Stimulated activated CD4-positive, alpha-beta T cell treated with anti-CD3 and anti-CD28 coated beads, Interleukin-2, amount 100 ng/mL, for 4 hours (primary cell): ENCODE results near the gene RASSF5.
"Not testable (repeated sequence)": the region's sequence is repeated elsewhere in the genome, so short reads cannot be mapped to it uniquely, and the experiment has no call there.

ENCODE experiments used
- DNase-seq: peaks from one replicate; pipeline ENCODE4 v3.0.0-alpha.2; 2020; ENCODE audit warnings: low read depth

RASSF5 gene

GRCh38 chr1:206570529-206570928 is 63.2 kb downstream of the RASSF5 start:
- no peak for DNase-seq

DNA sequence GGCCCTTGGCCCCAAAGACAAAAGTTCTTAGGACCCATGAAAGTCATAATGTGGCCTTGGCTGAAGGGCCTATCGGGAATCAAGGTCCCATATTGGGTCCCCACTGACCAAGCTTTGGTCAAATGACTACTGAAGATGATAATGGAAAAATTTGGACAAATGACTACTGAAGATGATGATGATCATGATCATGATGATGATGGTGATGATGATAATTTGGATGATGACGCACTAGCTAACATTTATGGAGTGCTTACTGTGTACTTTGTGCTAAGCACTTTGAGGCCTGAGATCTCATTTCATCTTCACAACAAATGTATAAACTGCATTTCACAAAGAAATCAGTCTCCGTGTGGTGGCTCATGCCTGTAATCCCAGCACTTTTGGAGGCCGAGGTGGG is 65.5 kb downstream of the RASSF5 start:
- DNase-seq: no peak

- DNase-seq: no peak
Measured at GRCh38 chr1:206573319-206573718, 66.0 kb downstream of the RASSF5 start.

DNA sequence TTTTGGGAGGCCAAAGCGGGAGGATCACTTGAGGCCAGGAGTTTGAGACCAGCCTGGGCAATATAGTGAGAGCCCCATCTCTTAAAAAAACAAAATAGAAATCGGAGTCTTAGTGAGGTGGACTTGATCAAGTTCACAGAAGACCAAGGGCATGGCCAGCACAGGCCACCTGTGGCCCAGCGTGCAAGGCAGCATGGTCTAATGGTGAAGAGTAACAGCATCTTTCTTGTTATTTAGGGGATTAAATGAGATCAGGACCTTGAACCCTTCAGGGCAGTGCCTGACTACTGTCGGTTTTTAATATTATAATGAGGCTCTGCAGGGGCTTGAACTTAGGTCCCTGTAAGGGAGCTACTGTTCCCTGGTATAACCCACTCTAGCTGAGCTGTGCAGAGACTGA is 66.4 kb downstream of the RASSF5 start:
- DNase-seq: no peak

GRCh38 chr1:206575165-206575893 is 68.0 kb downstream of the RASSF5 start:
- no peak for DNase-seq

DNA sequence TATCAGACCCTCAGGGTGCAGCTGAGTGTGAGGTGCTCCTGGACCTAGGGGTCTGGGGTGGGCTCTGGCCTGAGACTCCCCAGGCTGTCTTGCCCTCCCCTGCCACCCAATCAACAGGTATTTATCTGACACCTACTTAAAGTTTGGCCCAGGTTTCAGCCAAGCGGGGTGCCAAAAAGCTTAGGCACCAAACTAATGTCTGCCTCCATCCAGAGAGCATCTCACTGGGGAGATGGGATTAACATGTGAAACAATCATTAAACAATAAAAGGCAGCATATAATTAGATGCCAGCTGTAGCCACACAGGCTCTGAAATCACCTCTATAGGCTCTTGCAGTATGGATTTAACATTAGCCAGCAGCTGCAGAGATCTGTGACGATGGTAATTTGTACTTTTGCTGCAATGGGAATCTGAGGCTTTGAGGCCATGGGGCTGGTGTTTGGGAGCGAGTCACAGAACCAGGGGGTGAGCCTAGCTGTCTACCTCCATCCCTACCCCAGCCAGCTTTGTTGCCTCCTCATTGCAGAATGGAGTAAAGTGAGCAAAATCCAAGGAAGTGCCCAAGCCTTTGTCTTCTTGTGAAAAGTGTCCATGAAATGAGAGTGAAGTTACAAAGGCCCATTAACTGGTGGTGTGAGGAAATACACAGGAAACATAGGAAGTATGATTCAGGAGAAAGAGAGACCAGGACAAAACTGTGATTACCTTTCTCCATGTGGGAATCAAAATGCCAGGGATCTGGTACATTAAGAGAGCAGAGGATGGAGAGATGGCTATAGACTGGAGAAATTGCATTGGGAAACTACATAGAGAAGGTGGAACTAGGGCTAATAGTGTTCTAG is 68.8 kb downstream of the RASSF5 start:
- no peak for DNase-seq

GRCh38 chr1:206577626-206578025 is 70.3 kb downstream of the RASSF5 start:
- no peak for DNase-seq

GRCh38 chr1:206578068-206578977 is 71.0 kb downstream of the RASSF5 start:
- DNase-seq: no peak

DNA sequence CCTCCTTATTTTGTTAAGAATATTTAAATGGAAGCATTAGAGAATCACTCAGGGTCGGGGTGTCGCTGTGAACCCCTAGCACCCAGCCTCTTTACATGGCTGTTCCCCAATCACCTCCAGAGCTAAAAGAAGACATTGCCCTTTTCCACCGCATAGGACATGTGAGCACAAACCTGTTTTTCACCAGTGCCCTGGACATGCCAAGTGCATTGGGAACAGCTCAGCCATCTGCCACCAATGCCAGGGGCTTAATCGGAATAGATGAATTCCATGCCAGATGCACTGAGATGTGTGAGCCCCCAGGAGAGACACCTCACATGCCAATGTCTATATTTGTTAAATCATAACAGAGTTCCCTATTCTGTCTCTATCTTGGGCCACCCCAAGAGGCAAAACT is 71.6 kb downstream of the RASSF5 start:
- no peak for DNase-seq

GRCh38 chr1:206579747-206580437 is 72.6 kb downstream of the RASSF5 start:
- DNase-seq: peak; percentile 81

DNA sequence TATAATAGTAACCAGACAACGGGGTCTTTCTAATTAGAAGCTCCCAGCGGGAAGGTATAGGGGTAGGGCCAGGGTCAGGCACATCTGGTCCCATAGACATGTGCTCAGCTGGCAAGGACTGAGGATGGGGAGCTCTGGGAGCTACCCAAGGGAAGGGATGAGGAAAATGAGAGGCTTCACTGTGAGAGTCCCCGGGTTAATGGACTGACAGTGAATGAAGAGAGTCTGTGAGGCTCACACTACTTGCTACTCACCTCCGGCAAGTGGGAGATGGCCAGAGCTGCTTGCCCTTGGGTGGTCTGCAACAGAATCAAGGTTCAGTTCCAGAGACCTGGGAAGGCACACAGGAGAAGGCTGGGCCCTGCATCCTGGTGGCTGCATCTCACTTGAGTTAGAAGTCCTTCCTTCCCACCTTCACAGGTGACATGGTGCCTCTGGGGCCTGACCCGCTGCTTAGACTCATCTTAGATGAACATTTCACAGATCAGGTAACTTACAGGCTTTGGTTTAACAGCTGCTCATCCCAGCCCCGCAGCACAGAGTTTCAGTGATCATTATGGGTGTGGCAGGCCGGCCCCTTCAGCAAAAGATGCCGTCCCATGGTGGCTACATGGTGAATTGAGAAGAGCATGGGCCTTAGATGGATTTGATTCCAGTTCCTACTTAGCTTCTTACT is 73.2 kb downstream of the RASSF5 start:
- DNase-seq: no peak

GRCh38 chr1:206581114-206581497 is 73.8 kb downstream of the RASSF5 start:
- not testable (repeated sequence) for DNase-seq

DNA sequence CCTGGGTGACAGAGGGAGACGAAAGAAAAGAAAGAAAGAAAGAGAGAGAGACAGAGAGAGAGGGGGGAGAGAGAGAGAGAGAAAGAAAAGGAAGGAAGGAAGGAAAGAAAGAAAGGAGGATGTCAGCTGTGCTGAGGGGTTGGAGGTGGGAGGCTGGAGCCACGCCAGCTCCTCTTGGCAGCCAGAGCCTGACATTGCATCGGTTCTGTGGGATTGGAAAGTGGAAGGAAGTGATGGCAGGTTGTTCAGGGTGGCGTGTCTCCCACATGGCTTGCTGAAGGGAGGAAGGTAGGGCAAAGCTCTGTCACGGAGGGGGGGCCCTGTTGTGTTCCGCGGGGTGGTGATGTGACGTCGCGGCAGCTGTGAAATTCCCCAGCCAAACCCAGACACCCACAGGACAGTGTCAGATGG is 74.2 kb downstream of the RASSF5 start:
- DNase-seq: peak; percentile 86

GRCh38 chr1:206582537-206582936 is 75.2 kb downstream of the RASSF5 start:
- DNase-seq: no peak

DNA sequence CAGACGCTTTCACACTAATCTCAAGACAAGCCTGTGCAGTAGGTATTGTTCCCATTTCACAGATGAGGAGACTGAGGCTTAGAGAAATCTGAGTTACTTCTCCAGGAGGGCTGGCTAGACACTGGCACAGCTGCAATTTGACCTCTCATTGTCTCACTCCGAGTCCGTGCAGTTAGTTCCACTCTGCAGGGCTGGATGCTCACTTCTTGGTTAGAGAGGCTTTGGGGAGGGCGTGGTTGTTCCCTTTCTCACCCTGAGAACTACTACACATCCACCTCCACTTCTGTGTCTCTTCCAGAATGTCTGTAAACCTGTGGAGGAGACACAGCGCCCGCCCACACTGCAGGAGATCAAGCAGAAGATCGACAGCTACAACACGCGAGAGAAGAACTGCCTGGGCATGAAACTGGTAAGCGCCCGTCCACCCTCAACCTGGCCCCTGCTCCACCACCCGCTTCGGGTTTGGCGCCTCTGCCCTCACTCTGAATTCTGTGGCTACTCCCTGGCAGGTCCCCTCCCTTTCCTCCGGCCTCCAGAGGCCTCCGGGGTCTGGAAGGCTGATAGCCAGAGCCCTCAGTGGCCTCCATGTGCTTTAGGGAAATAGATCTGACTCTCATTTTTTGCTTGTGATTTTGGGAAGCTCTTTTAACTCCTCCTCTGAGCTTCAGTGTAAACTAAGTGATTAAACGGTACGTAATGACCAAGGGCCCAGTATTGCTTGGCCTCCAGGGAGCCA is 75.8 kb downstream of the RASSF5 start:
- peak; percentile 62 for DNase-seq

DNA sequence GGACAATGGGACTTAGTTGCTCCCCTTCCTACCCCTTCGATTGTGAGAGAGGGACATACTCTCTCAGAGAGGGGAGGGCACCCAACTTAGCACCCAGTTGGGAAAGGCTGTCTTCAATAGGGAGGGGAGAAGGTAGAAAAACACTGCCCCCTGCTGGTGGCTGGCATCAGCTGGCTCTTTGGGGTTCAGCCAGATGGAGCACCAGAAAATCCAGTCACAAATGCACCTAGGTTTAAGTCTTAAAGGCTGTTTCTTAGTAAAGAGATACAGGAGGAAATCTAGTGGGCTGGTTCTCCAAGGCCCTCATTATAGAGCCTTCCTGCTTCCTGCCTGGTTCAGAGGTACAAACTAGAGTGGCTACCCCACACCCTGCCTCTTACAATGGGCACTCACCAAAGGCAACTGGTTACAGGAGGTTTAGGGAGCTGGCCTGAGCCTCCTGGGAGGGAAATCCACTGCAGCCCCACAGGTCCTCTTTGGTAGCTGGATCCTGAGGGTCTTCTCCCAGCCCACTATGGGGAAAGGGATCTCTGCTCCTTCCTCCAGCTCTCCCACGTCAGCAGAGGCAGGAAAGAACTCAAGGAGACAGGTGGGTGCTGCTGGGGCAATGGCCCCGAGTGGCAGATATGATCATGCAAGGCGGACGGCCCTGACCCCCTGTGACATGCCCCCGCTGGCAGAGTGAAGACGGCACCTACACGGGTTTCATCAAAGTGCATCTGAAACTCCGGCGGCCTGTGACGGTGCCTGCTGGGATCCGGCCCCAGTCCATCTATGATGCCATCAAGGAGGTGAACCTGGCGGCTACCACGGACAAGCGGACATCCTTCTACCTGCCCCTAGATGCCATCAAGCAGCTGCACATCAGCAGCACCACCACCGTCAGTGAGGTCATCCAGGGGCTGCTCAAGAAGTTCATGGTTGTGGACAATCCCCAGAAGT is 76.6 kb downstream of the RASSF5 start:
- DNase-seq: peak; percentile 82

DNA sequence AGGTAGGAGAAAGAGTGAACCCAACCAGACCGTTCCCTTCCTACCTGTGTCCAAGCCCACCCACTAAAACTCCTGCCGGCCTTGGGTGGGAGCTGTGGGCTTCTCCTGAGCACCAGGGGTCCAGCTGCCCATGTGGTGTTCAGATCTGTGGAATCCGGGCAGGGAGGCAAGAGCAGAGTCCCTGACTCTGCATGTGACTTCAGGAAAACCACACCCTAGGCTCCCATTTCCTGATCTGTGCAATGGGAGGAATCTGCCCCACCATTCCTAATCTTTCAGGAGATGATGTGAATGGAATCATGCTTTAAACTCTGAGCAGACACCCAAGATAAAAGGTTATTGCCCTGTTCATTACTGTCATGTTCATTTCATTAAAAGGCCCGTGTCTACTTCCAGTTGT is 77.4 kb downstream of the RASSF5 start:
- no peak for DNase-seq

GRCh38 chr1:206586501-206587445 is 79.4 kb downstream of the RASSF5 start:
- DNase-seq: no peak
